Keratinocyte (primary cell): ENCODE data around the gene RPP14. TPM values are rescaled to one million over a fixed set of nuclear protein-coding genes. Genes with fewer than 3 reads are reported as not detected.

ENCODE experiments used
- DNase-seq: peaks from one replicate; pipeline ENCODE4 v3.0.0-alpha.2; 2011; ENCODE audit warnings: low read depth, missing footprints, low spot score
- FAIRE-seq: peaks from 2 replicates; lab custom pipeline; 2011; peaks lifted over from hg19 to GRCh38; lab: Jason Lieb, UNC
- H2AFZ ChIP-seq: 2 replicates; pipeline ENCODE4 v1.6.0; 2012; ENCODE audit warnings: low read length, control low read depth, inconsistent platforms; ENCODE audit not compliant: control insufficient read depth
- H3K27ac ChIP-seq: 2 replicates; pipeline ENCODE4 v1.5.1; 2011; ENCODE audit warnings: low read length; ENCODE audit not compliant: control insufficient read depth, insufficient read depth
- H3K27me3 ChIP-seq: 3 replicates; pipeline ENCODE4 v1.6.0; 2011; ENCODE audit warnings: low read length; ENCODE audit not compliant: control insufficient read depth, insufficient read depth; ENCODE audit errors: extremely low read depth
- H3K36me3 ChIP-seq, 2 experiments: 2 replicates in 1 of 2; 3 replicates in 1 of 2; pipeline ENCODE4 v1.5.1; 2011; ENCODE audit warnings: low read length in 2 of 2, mild to moderate bottlenecking in 1 of 2; ENCODE audit not compliant: control insufficient read depth in 2 of 2, insufficient read depth in 2 of 2; ENCODE audit errors: extremely low read depth in 1 of 2
- H3K4me1 ChIP-seq: 3 replicates; pipeline ENCODE4 v1.5.1; 2011; ENCODE audit warnings: low read length; ENCODE audit not compliant: control insufficient read depth, insufficient read depth; ENCODE audit errors: extremely low read depth
- H3K4me2 ChIP-seq: 3 replicates; pipeline ENCODE4 v1.6.0; 2011; ENCODE audit warnings: low read depth, low read length; ENCODE audit not compliant: control insufficient read depth, insufficient read depth; ENCODE audit errors: extremely low read depth
- H3K4me3 ChIP-seq, 3 experiments: fragments of 200-600 bp in 1 of 3; sonication (generic) in 1 of 3; 2 replicates in 2 of 3; 3 replicates in 1 of 3; pipeline ENCODE4 v1.5.1; 2011 to 2016; ENCODE audit warnings: low read length in 3 of 3, mild to moderate bottlenecking in 3 of 3, control low read depth in 2 of 3, inconsistent platforms in 1 of 3, low read depth in 1 of 3, mixed read lengths in 1 of 3, mixed run types in 1 of 3, moderate library complexity in 1 of 3; ENCODE audit not compliant: control insufficient read depth in 2 of 3, insufficient read depth in 2 of 3; ENCODE audit errors: extremely low read depth in 1 of 3
- H3K79me2 ChIP-seq: 2 replicates; pipeline ENCODE4 v1.6.0; 2012; ENCODE audit warnings: low read length; ENCODE audit not compliant: control insufficient read depth, insufficient read depth
- H3K9ac ChIP-seq: 3 replicates; pipeline ENCODE4 v1.6.0; 2011; ENCODE audit warnings: low read length; ENCODE audit not compliant: control insufficient read depth, insufficient read depth; ENCODE audit errors: extremely low read depth
- H3K9me1 ChIP-seq: 3 replicates; pipeline ENCODE4 v1.6.0; 2011; ENCODE audit warnings: low read length; ENCODE audit not compliant: control insufficient read depth, insufficient read depth; ENCODE audit errors: extremely low read depth
- H3K9me3 ChIP-seq: 2 replicates; pipeline ENCODE4 v1.5.1; 2012; ENCODE audit warnings: low read depth, low read length; ENCODE audit not compliant: control insufficient read depth
- H4K20me1 ChIP-seq: 3 replicates; pipeline ENCODE4 v1.6.0; 2011; ENCODE audit warnings: low read length; ENCODE audit not compliant: control insufficient read depth, insufficient read depth; ENCODE audit errors: extremely low read depth
- CTCF ChIP-seq, 3 experiments: IDR thresholded peaks in 1 of 3; conservative IDR thresholded peaks in 1 of 3; optimal IDR thresholded peaks in 1 of 3; 2 replicates in 2 of 3; 3 replicates in 1 of 3; pipeline versions ENCODE3 to v1.5.1; 2011; ENCODE audit warnings: low read length in 3 of 3, mild to moderate bottlenecking in 3 of 3, moderate library complexity in 2 of 3, control low read depth in 1 of 3, inconsistent platforms in 1 of 3; ENCODE audit not compliant: insufficient read depth in 2 of 3; ENCODE audit errors: extremely low read depth in 1 of 3
- EZH2 ChIP-seq: IDR thresholded peaks from one replicate; pipeline ENCODE4 v1.6.1; 2012; ENCODE audit warnings: inconsistent platforms, mild to moderate bottlenecking, low read length, moderate library complexity
- dilution Hi-C: fragments of 300-500 bp; cut with MboI; formaldehyde crosslinking; loops from one replicate; pipeline ENCODE4 v1.7.0; 2020; ENCODE audit warnings: low sequenced_read_pairs; ENCODE audit not compliant: extremely low pct_ligation_motif_present
- polyA plus RNA-seq, 5 experiments: library from polyadenylated mRNA; depleted of rRNA in 3 of 5; stranded (reverse) in 3 of 5; stranded (forward) in 1 of 5; unstranded in 1 of 5; fragments of >200 nt; gene quantifications; 1 replicate in 1 of 5; 2 replicates in 3 of 5; 3 replicates in 1 of 5; pipeline versions ENCODE4 v1.2.1 to v1.2.3, GENCODE V29; 2011 to 2012; ENCODE audit warnings: missing spikeins in 2 of 5, low read depth in 1 of 5, low replicate concordance in 1 of 5

Gene RPP14
- polyA plus RNA-seq, 1 donor (not counting 4 experiments of a cell fraction or from before 2014, with no cell fraction given) = 24.6 TPM

- DNase-seq (no peak), FAIRE-seq (no peak)
- no peak overlapping the region for H2AFZ ChIP-seq
- H3K27me3 ChIP-seq = no peaks in the 10 kb centered on the region
- H3K4me2 ChIP-seq = no peak overlapping the region
- H3K9me3 ChIP-seq = no peaks in the 10 kb centered on the region
- peaks cover 10% of the 10 kb centered on the region for H3K4me1 ChIP-seq
- dilution Hi-C loops = no loop called here
- no peak overlapping the region for H3K9ac ChIP-seq
- no peaks in the 10 kb centered on the region for H3K36me3 ChIP-seq
- H3K27ac ChIP-seq = no peak overlapping the region
- no peaks in the 10 kb centered on the region for H4K20me1 ChIP-seq
- H3K79me2 ChIP-seq = no peaks in the 10 kb centered on the region
- TF ChIP-seq EZH2 (no peak), CTCF (optimal IDR thresholded peaks at IDR 0.05 in 1 of 3, IDR thresholded peaks at IDR 0.05 in 1 of 3, conservative IDR thresholded peaks at IDR 0.05 in 1 of 3; ENCODE audit: extremely low read depth in 1 of 3, insufficient read depth in 2 of 3, low read length in 3 of 3) (no peak)
- H3K9me1 ChIP-seq = no peaks in the 10 kb centered on the region
- no peak overlapping the region for H3K4me3 ChIP-seq
Observed at GRCh38 chr3:58299075-58299474, 7.0 kb upstream of the RPP14 start.

GRCh38 chr3:58299839-58300516, 6.1 kb upstream of the RPP14 start:
- FAIRE-seq = no peak
- Histone ChIP-seq H3K4me1 (peaks cover 10% of the 10 kb centered on the region), H3K9ac (no peak overlapping the region), H2AFZ (no peak overlapping the region), H3K9me1 (no peaks in the 10 kb centered on the region), H3K27ac (no peak overlapping the region), H4K20me1 (no peaks in the 10 kb centered on the region), H3K79me2 (no peaks in the 10 kb centered on the region), H3K4me3 (no peak overlapping the region), H3K27me3 (no peaks in the 10 kb centered on the region), H3K36me3 (no peaks in the 10 kb centered on the region), H3K9me3 (no peaks in the 10 kb centered on the region), H3K4me2 (no peak overlapping the region)
- dilution Hi-C loops = no loop called here
- no peak for DNase-seq
- no peak for TF ChIP-seq EZH2
- peak in 2 of 3 experiments; percentile 35 to 44 for TF ChIP-seq CTCF (optimal IDR thresholded peaks at IDR 0.05 in 1 of 3, IDR thresholded peaks at IDR 0.05 in 1 of 3, conservative IDR thresholded peaks at IDR 0.05 in 1 of 3; ENCODE audit: extremely low read depth in 1 of 3, insufficient read depth in 2 of 3, low read length in 3 of 3)
